ENCODE measurements around the gene LY6G6C. TPM values are rescaled to one million over a fixed set of nuclear protein-coding genes. Genes with fewer than 3 reads are reported as not detected.

LY6G6C gene
- total and polyA plus RNA-seq, 10 of the 15 experiments (the other 5 are each of a cell fraction or from before 2014, with no cell fraction given): not detected

- ChIA-PET CTCF (no interaction called here), POLR2A (no interaction called here), SMC1A (ENCODE audit: uncharacterized antibody, unreplicated experiment) (no interaction called here), RAD21 (ENCODE audit: unreplicated experiment) (interaction anchor here (1.0 kb wide), 1 partner anchor 66 kb away, joined by 3 read pairs; no protein-coding TSS in a partner anchor)
- no peaks in the 10 kb centered on the region for H3K27me3 ChIP-seq (replicated peaks in 1 of 2; ENCODE audit: control insufficient read depth in 2 of 2, insufficient read depth in 2 of 2, low read length in 1 of 2)
- H3K9ac ChIP-seq (ENCODE audit: control insufficient read depth, insufficient read depth, low read length): no peak overlapping the region
- H3K36me3 ChIP-seq (ENCODE audit: control insufficient read depth in 2 of 2, insufficient read depth in 2 of 2, low read length in 1 of 2): no peaks in the 10 kb centered on the region; a peak in 2 of 4 replicates
- ATAC-seq: no peak
- no peak for TF ChIP-seq ZNF274 (IDR thresholded peaks at IDR 0.05; ENCODE audit: insufficient read depth, insufficient read length)
- TF ChIP-seq POLR2A (IDR thresholded peaks at IDR 0.05; ENCODE audit: low read depth, low read length): no peak
- no peak for TF ChIP-seq SMC3 (IDR thresholded peaks at IDR 0.05; ENCODE audit: borderline replicate concordance, low read length)
- TF ChIP-seq ATF7 (IDR thresholded peaks at IDR 0.05; ENCODE audit: low read depth): no peak
- no peak for TF ChIP-seq SIN3A (IDR thresholded peaks at IDR 0.05; ENCODE audit: low read depth, low read length)
- TF ChIP-seq, protein P1, sequence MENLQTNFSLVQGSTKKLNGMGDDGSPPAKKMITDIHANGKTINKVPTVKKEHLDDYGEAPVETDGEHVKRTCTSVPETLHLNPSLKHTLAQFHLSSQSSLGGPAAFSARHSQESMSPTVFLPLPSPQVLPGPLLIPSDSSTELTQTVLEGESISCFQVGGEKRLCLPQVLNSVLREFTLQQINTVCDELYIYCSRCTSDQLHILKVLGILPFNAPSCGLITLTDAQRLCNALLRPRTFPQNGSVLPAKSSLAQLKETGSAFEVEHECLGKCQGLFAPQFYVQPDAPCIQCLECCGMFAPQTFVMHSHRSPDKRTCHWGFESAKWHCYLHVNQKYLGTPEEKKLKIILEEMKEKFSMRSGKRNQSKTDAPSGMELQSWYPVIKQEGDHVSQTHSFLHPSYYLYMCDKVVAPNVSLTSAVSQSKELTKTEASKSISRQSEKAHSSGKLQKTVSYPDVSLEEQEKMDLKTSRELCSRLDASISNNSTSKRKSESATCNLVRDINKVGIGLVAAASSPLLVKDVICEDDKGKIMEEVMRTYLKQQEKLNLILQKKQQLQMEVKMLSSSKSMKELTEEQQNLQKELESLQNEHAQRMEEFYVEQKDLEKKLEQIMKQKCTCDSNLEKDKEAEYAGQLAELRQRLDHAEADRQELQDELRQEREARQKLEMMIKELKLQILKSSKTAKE (IDR thresholded peaks at IDR 0.05; ENCODE audit: low read depth, poor library complexity, severe bottlenecking): no peak
- TF ChIP-seq NFIC (IDR thresholded peaks at IDR 0.05; ENCODE audit: low read depth, low read length): no peak
- no peak for TF ChIP-seq ZNF24 (IDR thresholded peaks at IDR 0.05)
- no peak for TF ChIP-seq POLR2AphosphoS2 (IDR thresholded peaks at IDR 0.05; ENCODE audit: low read depth, low read length)
- TF ChIP-seq ZNF384 (IDR thresholded peaks at IDR 0.05; ENCODE audit: borderline replicate concordance, low read depth, low read length): no peak
- no peak for TF ChIP-seq SMAD1 (IDR thresholded peaks at IDR 0.05; ENCODE audit: low read depth, partially characterized antibody)
- no peak for TF ChIP-seq IRF4 (IDR thresholded peaks at IDR 0.05; ENCODE audit: low read depth, low read length)
- TF ChIP-seq WRNIP1 (IDR thresholded peaks at IDR 0.05; ENCODE audit: borderline replicate concordance, low read depth, low read length): no peak
- TF ChIP-seq MYC (IDR thresholded peaks at IDR 0.05; ENCODE audit: insufficient read depth, insufficient read length, insufficient replicate concordance, low read length, severe bottlenecking): no peak
- TF ChIP-seq RB1 (IDR thresholded peaks at IDR 0.05; ENCODE audit: borderline replicate concordance): no peak
- no peak for TF ChIP-seq HCFC1 (IDR thresholded peaks at IDR 0.05; ENCODE audit: low read length)
- no peak for TF ChIP-seq NFXL1 (IDR thresholded peaks at IDR 0.05; ENCODE audit: borderline replicate concordance)
- no peak for TF ChIP-seq JUNB (IDR thresholded peaks at IDR 0.05)
- no peak for TF ChIP-seq ELK1 (IDR thresholded peaks at IDR 0.05; ENCODE audit: low read depth, low read length)
- TF ChIP-seq RFX5 (IDR thresholded peaks at IDR 0.05; ENCODE audit: low read depth, low read length): no peak
- no peaks in the 10 kb centered on the region for H3K4me1 ChIP-seq (ENCODE audit: control insufficient read depth, insufficient read depth, low read length)
- H3K9me3 ChIP-seq (replicated peaks; ENCODE audit: control insufficient read depth, insufficient read depth, low read length): no peaks in the 10 kb centered on the region
- no peak for FAIRE-seq
- H3K4me3 ChIP-seq: no peak overlapping the region
- 57% methylated on average over 4 of the region's 4 CpGs for WGBS (ENCODE audit: insufficient coverage, insufficient replicate concordance, low lambda C conversion rate, missing lambda C conversion rate)
- no peaks in the 10 kb centered on the region for H4K20me1 ChIP-seq (ENCODE audit: control insufficient read depth, insufficient read depth)
- TSS peak; percentile 67 for BruUV-seq (replicated peaks)
- in situ Hi-C loops (cut with MboI) (no loop called here), intact Hi-C loops (cut with micrococcal nuclease; ENCODE audit: unreplicated experiment) (no loop called here)
- H2AFZ ChIP-seq (ENCODE audit: control insufficient read depth, low read depth, low read length): no peak overlapping the region
- DNase-seq (ENCODE audit: low read depth, low spot score): no peak
- H3K27ac ChIP-seq (ENCODE audit: control insufficient read depth, insufficient read depth): no peak overlapping the region
- no peak overlapping the region for H3K4me2 ChIP-seq (ENCODE audit: control insufficient read depth, insufficient read depth)
- H3K79me2 ChIP-seq (ENCODE audit: control insufficient read depth, insufficient read depth, low read length): no peaks in the 10 kb centered on the region
Observed at GRCh38 chr6:31764198-31764597, 42.7 kb upstream of the LY6G6C start.

Measured in GM12878 (cell line).